ENCODE data around the gene UBIAD1.
A peak's percentile ranks its signal among the peaks of the same experiment; 100 is the strongest.

UBIAD1 gene

DNA sequence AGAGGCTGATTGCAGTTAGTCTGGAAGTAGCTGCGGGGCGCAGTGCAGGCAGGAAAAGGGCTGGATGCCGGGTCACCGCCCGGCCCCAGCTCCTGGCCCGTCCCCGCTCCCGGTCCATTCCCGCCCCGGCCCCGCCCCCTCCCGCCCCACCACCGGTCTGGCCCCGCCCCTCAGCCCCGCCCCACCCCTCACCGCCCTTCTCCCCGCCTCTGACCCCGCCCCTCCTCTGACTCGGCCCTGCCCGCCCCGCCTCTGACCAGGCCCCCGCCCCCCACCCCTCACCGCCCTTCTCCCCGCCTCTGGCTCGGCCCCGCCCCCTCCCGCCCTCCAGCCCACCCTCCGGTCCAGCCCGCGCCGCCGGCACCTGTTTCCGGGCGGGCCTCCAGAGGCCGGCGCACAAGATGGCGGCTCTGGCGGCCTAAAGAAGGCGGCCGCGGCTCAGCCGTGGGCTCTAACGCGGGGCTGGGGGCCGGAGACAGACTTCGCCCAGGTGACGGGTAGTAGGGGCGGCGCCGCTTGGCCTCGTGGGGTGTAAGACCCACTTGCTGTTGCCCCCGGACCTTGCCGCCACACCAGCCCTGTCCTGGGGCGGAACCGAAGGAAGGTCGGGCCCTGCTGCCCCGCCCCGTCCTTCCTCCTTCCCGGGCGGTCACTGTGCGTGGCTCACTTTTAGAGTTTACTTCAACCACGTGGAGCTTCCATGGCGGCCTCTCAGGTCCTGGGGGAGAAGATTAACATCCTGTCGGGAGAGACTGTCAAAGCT lies at the start of gene UBIAD1:
Gene UBIAD1, plus strand, starts transcription at position 367 of the 763 bp plus-strand sequence. Its CDS starts 334 bp downstream, at position 701.
- in situ Hi-C loops (cut with HindIII; ENCODE audit: low pct_ligation_motif_present, low sequenced_read_pairs): no loop called here
- TF ChIP-seq, protein P1, sequence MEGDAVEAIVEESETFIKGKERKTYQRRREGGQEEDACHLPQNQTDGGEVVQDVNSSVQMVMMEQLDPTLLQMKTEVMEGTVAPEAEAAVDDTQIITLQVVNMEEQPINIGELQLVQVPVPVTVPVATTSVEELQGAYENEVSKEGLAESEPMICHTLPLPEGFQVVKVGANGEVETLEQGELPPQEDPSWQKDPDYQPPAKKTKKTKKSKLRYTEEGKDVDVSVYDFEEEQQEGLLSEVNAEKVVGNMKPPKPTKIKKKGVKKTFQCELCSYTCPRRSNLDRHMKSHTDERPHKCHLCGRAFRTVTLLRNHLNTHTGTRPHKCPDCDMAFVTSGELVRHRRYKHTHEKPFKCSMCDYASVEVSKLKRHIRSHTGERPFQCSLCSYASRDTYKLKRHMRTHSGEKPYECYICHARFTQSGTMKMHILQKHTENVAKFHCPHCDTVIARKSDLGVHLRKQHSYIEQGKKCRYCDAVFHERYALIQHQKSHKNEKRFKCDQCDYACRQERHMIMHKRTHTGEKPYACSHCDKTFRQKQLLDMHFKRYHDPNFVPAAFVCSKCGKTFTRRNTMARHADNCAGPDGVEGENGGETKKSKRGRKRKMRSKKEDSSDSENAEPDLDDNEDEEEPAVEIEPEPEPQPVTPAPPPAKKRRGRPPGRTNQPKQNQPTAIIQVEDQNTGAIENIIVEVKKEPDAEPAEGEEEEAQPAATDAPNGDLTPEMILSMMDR (IDR thresholded peaks at IDR 0.05; ENCODE audit: low read depth, low read length, missing control alignments): no peak

GRCh38 chr1:11227106-11228077 lies 45.6 kb upstream of the UBIAD1 start:
- no peak for DNase-seq
- no peak overlapping the region for H3K4me3 ChIP-seq (ENCODE audit: low read depth, low read length)
- H3K27me3 ChIP-seq (replicated peaks): no peaks in the 10 kb centered on the region
- H3K27ac ChIP-seq: no peak overlapping the region
- TF ChIP-seq, protein P1 (IDR thresholded peaks at IDR 0.05; ENCODE audit: low read depth, low read length, missing control alignments): no peak
- peaks cover 51% of the 10 kb centered on the region for H3K36me3 ChIP-seq (replicated peaks)
- in situ Hi-C loops (cut with HindIII; ENCODE audit: low pct_ligation_motif_present, low sequenced_read_pairs): loop anchor here (25.0 kb wide), 1 partner anchor 410 kb away; no protein-coding TSS in a partner anchor

More for the DNA sequence above, at the start of gene UBIAD1:
- H3K27ac ChIP-seq: peak within 1 kb of the TSS; percentile 92
- H3K4me3 ChIP-seq (ENCODE audit: low read depth, low read length): peak within 1 kb of the TSS; percentile 84
- no peaks in the 10 kb centered on the region for H3K27me3 ChIP-seq (replicated peaks)
- H3K36me3 ChIP-seq (replicated peaks): no peaks in the 10 kb centered on the region
- peak; percentile 57 for DNase-seq

DNA sequence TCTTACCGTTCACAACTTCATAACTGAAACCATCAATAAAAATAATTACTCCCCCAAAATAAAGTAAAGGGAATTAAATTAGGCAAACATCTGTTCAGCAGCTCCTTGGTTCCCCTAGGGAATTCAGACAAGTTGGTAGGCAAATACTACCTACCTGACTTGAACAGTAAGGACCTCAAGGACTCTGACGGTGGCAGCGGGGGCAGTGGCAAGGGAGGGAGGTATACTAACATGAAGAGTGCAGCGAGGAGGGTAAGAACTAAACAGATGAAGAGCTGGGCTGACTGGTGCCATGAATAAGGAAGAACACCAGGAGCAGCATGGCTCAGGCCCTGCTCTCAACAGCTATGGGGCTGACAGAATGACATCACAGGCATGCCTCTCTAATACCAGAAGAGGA lies 43.8 kb upstream of the UBIAD1 start:
- H3K36me3 ChIP-seq (replicated peaks): peaks cover 66% of the 10 kb centered on the region

GRCh38 chr1:11233208-11233607 lies 39.8 kb upstream of the UBIAD1 start:
- Histone ChIP-seq H3K27me3 (replicated peaks) (no peaks in the 10 kb centered on the region), H3K36me3 (replicated peaks) (peaks cover 75% of the 10 kb centered on the region), H3K4me3 (ENCODE audit: low read depth, low read length) (no peak overlapping the region), H3K27ac (no peak overlapping the region)
- TF ChIP-seq, protein P1 (IDR thresholded peaks at IDR 0.05; ENCODE audit: low read depth, low read length, missing control alignments): no peak
- in situ Hi-C loops (cut with HindIII; ENCODE audit: low pct_ligation_motif_present, low sequenced_read_pairs): loop anchor here (25.0 kb wide), 1 partner anchor 404 kb away; no protein-coding TSS in a partner anchor
- DNase-seq: no peak

More for the DNA sequence above, 43.8 kb upstream of the UBIAD1 start:
- DNase-seq: no peak
- H3K4me3 ChIP-seq (ENCODE audit: low read depth, low read length): no peak overlapping the region
- TF ChIP-seq, protein P1 (IDR thresholded peaks at IDR 0.05; ENCODE audit: low read depth, low read length, missing control alignments): no peak
- in situ Hi-C loops (cut with HindIII; ENCODE audit: low pct_ligation_motif_present, low sequenced_read_pairs): loop anchor here (25.0 kb wide), 1 partner anchor 408 kb away; no protein-coding TSS in a partner anchor
- no peak overlapping the region for H3K27ac ChIP-seq
- H3K27me3 ChIP-seq (replicated peaks): no peaks in the 10 kb centered on the region

- H3K27me3 ChIP-seq (replicated peaks): no peaks in the 10 kb centered on the region
- H3K4me3 ChIP-seq (ENCODE audit: low read depth, low read length): no peak overlapping the region
- H3K27ac ChIP-seq: no peak overlapping the region
- H3K36me3 ChIP-seq (replicated peaks): peaks cover 68% of the 10 kb centered on the region
- TF ChIP-seq, protein P1 (IDR thresholded peaks at IDR 0.05; ENCODE audit: low read depth, low read length, missing control alignments): no peak
- in situ Hi-C loops (cut with HindIII; ENCODE audit: low pct_ligation_motif_present, low sequenced_read_pairs): loop anchor here (25.0 kb wide), 1 partner anchor 400 kb away; no protein-coding TSS in a partner anchor
- DNase-seq: no peak
These were observed 35.6 kb upstream of the UBIAD1 start for GRCh38 chr1:11237356-11237755.
